Vagina (tissue), 2 donors: ENCODE measurements around the gene EDDM13. TPM values are rescaled to one million over a fixed set of nuclear protein-coding genes. Genes with fewer than 3 reads are reported as not detected.

Experiments used
- DNase-seq, 2 donors: peaks; one replicate each; pipeline ENCODE4 v3.0.0-alpha.2; 2017; ENCODE audit errors: extremely low spot score in 2 of 2
- H3K27ac ChIP-seq: fragments of 200-600 bp; sonication (generic); one replicate; pipeline ENCODE4 v1.5.1; 2019
- H3K27me3 ChIP-seq: fragments of 200-600 bp; sonication (generic); one replicate; pipeline ENCODE4 v1.5.1; 2019
- H3K36me3 ChIP-seq, 2 donors: fragments of 200-600 bp; sonication (generic); one replicate each; pipeline ENCODE4 v1.5.1; 2017 to 2019
- H3K4me1 ChIP-seq: fragments of 200-600 bp; sonication (generic); one replicate; pipeline ENCODE4 v1.5.1; 2019
- H3K4me3 ChIP-seq, 2 donors: fragments of 200-600 bp; sonication (generic); 1 replicate in 1 of 2; 2 replicates in 1 of 2; pipeline ENCODE4 v1.5.1; 2016 to 2019
- H3K9me3 ChIP-seq: fragments of 200-600 bp; sonication (generic); one replicate; pipeline ENCODE4 v1.5.1; 2019
- POLR2A ChIP-seq, 2 donors: fragments of 450-650 bp; IDR thresholded peaks; one replicate each; pipeline ENCODE4 v1.6.1; 2017; ENCODE audit warnings: antibody characterized with exemption in 2 of 2, mild to moderate bottlenecking in 2 of 2, moderate library complexity in 2 of 2
- POLR2AphosphoS5 ChIP-seq, 2 donors: sonication (generic); formaldehyde crosslinking; IDR thresholded peaks; one replicate each; pipeline ENCODE4 v1.9.0; 2017; ENCODE audit warnings: antibody characterized with exemption in 2 of 2, mild to moderate bottlenecking in 2 of 2, low read depth in 1 of 2; ENCODE audit not compliant: insufficient read depth in 1 of 2
- intact Hi-C: fragments of 100-400 bp; cut with DNase I; formaldehyde crosslinking; loops from one replicate; pipeline ENCODE4 v1.15.1; 2023
- total RNA-seq: library from RNA; depleted of rRNA; stranded (reverse); fragments of >200 nt; gene quantifications from one replicate; pipeline ENCODE4 v1.2.3, GENCODE V29; 2016
- TF ChIP-seq, protein P1 (sequence below), 3 experiments: fragments of 450-650 bp in 2 of 3; fragments of 200-600 bp in 1 of 3; sonication (generic) in 1 of 3; IDR thresholded peaks; one replicate each; pipeline ENCODE4 v1.5.1; 2017 to 2019; ENCODE audit warnings: antibody characterized with exemption in 3 of 3, mild to moderate bottlenecking in 2 of 3, moderate library complexity in 2 of 3

Gene EDDM13
- total RNA-seq, 1 donor from 2014 or later, result 7.6 TPM

DNA sequence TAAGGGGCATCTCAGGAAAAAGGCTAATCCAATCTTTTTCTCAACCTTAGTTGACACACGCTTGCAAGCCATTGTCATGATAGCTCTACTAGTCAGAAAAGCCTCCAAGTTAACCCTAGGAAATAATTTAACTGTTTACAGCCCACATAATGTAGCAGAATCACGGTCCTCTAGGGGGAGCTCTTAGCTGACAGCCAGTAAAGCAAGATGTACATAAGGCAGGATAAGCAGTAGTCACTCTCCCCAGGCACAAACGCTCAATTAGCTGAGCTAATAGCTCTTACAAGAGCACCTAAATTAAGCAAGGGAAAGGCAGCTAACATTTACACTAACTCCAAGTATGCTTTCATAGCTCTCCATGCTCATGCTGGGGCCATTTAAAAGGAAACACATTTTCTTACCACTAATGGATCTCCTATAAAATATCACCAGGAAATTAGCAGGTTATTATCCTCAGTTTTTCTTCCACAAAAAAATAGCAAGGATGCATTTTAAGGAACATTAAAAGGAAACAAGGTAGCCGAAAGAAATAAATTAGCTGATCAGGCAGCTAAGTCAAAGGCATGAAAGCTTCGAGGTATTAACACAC, 75.8 kb downstream of the EDDM13 start:
- Histone ChIP-seq H3K9me3 (no peaks in the 10 kb centered on the region), H3K36me3 (no peaks in the 10 kb centered on the region), H3K4me1 (no peaks in the 10 kb centered on the region), H3K27me3 (no peaks in the 10 kb centered on the region), H3K27ac (no peak overlapping the region), H3K4me3 (no peak overlapping the region)
- intact Hi-C loops, result no loop called here
- TF ChIP-seq, protein P1, sequence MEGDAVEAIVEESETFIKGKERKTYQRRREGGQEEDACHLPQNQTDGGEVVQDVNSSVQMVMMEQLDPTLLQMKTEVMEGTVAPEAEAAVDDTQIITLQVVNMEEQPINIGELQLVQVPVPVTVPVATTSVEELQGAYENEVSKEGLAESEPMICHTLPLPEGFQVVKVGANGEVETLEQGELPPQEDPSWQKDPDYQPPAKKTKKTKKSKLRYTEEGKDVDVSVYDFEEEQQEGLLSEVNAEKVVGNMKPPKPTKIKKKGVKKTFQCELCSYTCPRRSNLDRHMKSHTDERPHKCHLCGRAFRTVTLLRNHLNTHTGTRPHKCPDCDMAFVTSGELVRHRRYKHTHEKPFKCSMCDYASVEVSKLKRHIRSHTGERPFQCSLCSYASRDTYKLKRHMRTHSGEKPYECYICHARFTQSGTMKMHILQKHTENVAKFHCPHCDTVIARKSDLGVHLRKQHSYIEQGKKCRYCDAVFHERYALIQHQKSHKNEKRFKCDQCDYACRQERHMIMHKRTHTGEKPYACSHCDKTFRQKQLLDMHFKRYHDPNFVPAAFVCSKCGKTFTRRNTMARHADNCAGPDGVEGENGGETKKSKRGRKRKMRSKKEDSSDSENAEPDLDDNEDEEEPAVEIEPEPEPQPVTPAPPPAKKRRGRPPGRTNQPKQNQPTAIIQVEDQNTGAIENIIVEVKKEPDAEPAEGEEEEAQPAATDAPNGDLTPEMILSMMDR (IDR thresholded peaks at IDR 0.05), result no peak
- TF ChIP-seq POLR2A (IDR thresholded peaks at IDR 0.05) (no peak), POLR2AphosphoS5 (IDR thresholded peaks at IDR 0.05; ENCODE audit: insufficient read depth in 1 of 2, low read depth in 1 of 2) (no peak)
- DNase-seq, result no peak

DNA sequence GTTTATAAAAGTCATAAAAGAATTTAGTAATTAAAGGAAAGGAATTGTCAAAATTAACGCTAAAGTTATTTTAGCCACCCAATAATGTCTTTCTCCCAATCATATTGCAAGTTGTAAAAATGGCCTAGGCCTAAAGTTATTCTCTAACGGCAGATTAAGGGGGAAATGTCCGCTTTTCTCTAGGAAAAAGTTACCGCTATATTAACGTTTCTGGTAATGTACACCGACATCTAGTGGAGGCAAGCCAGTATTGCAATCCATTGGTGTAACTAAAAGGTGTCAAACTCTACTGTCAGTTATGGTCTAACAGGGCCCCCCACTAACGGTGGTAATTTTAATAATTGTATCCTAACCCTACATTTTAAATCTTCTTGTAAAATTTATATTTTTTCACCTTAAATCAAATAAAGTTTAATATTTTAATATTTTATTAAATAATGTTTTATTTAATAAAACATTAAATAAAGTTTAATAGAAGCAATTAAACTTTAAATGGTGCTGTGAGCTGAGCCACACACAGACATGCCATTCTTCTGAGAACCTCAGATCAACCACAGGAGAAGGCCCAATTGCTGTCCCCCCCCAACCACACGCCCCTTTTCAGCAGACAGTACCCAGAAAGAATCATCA, 78.0 kb downstream of the EDDM13 start:
- TF ChIP-seq POLR2A (IDR thresholded peaks at IDR 0.05) (no peak), POLR2AphosphoS5 (IDR thresholded peaks at IDR 0.05; ENCODE audit: insufficient read depth in 1 of 2, low read depth in 1 of 2) (no peak)
- TF ChIP-seq, protein P1 (IDR thresholded peaks at IDR 0.05), result peak; percentile 72 to 82 (median 79)
- Histone ChIP-seq H3K36me3 (no peaks in the 10 kb centered on the region), H3K4me3 (no peak overlapping the region), H3K4me1 (no peaks in the 10 kb centered on the region), H3K27me3 (no peaks in the 10 kb centered on the region), H3K27ac (no peak overlapping the region), H3K9me3 (no peaks in the 10 kb centered on the region)
- intact Hi-C loops, result loop anchor here (10.0 kb wide), 1 partner anchor 96 kb away; no protein-coding TSS in a partner anchor
- no peak for DNase-seq

DNA sequence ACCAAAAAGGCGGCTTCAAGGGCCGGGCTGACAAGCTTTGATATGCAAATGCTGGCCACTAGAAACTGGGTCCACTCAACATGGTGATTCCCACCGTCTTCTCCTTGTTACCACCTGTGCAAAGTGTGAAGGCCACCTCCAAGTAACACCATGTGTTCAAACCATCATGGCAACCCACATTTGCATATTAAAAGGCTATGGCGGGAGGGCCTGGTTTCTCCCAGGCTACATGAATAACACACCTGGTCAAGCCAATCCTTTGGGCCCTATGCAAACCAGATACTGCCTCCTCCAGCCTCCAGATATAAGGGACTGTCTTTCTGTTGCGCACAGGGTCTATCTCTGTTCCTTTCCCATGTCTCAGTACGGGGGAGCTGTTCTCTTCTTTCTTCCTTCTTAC, 78.7 kb downstream of the EDDM13 start:
- H3K4me3 ChIP-seq, result no peak overlapping the region
- intact Hi-C loops, result loop anchor here (10.0 kb wide), 1 partner anchor 96 kb away; no protein-coding TSS in a partner anchor
- H3K27ac ChIP-seq, result no peak overlapping the region
- no peaks in the 10 kb centered on the region for H3K4me1 ChIP-seq
- no peaks in the 10 kb centered on the region for H3K36me3 ChIP-seq
- TF ChIP-seq POLR2AphosphoS5 (IDR thresholded peaks at IDR 0.05; ENCODE audit: insufficient read depth in 1 of 2, low read depth in 1 of 2), result no peak
- TF ChIP-seq, protein P1 (IDR thresholded peaks at IDR 0.05), result no peak
- no peak for TF ChIP-seq POLR2A (IDR thresholded peaks at IDR 0.05)
- H3K27me3 ChIP-seq, result no peaks in the 10 kb centered on the region
- H3K9me3 ChIP-seq, result no peaks in the 10 kb centered on the region
- DNase-seq, result no peak

DNA sequence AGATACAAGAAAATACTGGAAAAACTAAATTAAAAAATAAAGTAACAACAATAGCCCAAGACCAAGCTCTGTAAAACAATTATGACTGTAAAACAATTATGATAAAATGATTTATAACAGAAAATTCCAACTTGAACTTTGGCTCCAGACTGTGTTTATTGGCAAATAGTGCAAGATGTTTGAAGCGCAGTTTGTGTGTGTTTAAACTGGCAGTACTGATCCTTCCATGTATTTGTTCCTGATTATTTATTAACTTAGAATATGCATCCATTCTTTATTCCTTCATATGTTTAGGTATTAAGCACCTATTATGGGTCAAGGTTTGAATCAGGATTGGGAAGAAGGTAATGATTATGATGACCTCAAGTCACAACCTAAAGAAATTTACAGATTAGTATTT, 83.0 kb downstream of the EDDM13 start:
- Histone ChIP-seq H3K4me1 (no peaks in the 10 kb centered on the region), H3K9me3 (peaks cover 3% of the 10 kb centered on the region), H3K4me3 (no peak overlapping the region), H3K36me3 (no peaks in the 10 kb centered on the region), H3K27ac (no peak overlapping the region), H3K27me3 (no peaks in the 10 kb centered on the region)
- intact Hi-C loops, result loop anchor here (10.0 kb wide), 1 partner anchor 101 kb away; no protein-coding TSS in a partner anchor
- TF ChIP-seq POLR2AphosphoS5 (IDR thresholded peaks at IDR 0.05; ENCODE audit: insufficient read depth in 1 of 2, low read depth in 1 of 2) (no peak), POLR2A (IDR thresholded peaks at IDR 0.05) (no peak)
- TF ChIP-seq, protein P1 (IDR thresholded peaks at IDR 0.05), result no peak
- DNase-seq, result no peak

DNA sequence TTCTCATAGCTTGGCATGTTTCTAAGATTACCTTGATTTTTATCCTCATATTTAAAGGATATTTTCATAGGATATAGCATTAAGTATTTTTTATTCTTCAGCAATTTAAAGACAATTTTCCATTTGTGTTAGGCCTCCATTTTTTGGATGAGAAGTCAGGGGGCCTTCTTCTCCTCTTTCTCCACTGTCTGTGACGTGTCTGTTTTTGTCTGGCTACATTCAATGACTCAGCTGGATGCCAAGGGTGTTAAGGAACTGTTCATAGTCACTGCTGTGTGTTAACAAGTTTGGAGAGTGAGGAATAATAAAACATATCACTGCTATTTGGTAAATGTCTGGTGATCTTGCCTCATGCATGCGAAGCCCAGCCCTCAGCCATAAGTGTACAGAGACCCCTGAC, 84.4 kb downstream of the EDDM13 start:
- Histone ChIP-seq H3K27me3 (no peaks in the 10 kb centered on the region), H3K36me3 (no peaks in the 10 kb centered on the region), H3K4me3 (no peak overlapping the region), H3K4me1 (no peaks in the 10 kb centered on the region), H3K9me3 (peaks cover 3% of the 10 kb centered on the region), H3K27ac (no peak overlapping the region)
- TF ChIP-seq, protein P1 (IDR thresholded peaks at IDR 0.05), result no peak
- no peak for TF ChIP-seq POLR2AphosphoS5 (IDR thresholded peaks at IDR 0.05; ENCODE audit: insufficient read depth in 1 of 2, low read depth in 1 of 2)
- no peak for TF ChIP-seq POLR2A (IDR thresholded peaks at IDR 0.05)
- no peak for DNase-seq
- intact Hi-C loops, result loop anchor here (10.0 kb wide), 1 partner anchor 102 kb away; no protein-coding TSS in a partner anchor
